Vagina (tissue), 2 donors: ENCODE measurements around the gene MEF2C.

Source experiments
- CTCF ChIP-seq, 3 experiments: fragments of 450-650 bp in 2 of 3; fragments of 200-600 bp in 1 of 3; sonication (generic) in 1 of 3; IDR thresholded peaks; one replicate each; pipeline ENCODE4 v1.5.1; 2017 to 2019; ENCODE audit warnings: antibody characterized with exemption in 3 of 3, mild to moderate bottlenecking in 2 of 3, moderate library complexity in 2 of 3
- POLR2A ChIP-seq, 2 donors: fragments of 450-650 bp; IDR thresholded peaks; one replicate each; pipeline ENCODE4 v1.6.1; 2017; ENCODE audit warnings: antibody characterized with exemption in 2 of 2, mild to moderate bottlenecking in 2 of 2, moderate library complexity in 2 of 2
- POLR2AphosphoS5 ChIP-seq, 2 donors: sonication (generic); formaldehyde crosslinking; IDR thresholded peaks; one replicate each; pipeline ENCODE4 v1.9.0; 2017; ENCODE audit warnings: antibody characterized with exemption in 2 of 2, mild to moderate bottlenecking in 2 of 2, low read depth in 1 of 2; ENCODE audit not compliant: insufficient read depth in 1 of 2

GRCh38 chr5:88688156-88688983, 194.6 kb downstream of the MEF2C start:
- no peak for TF ChIP-seq POLR2A (IDR thresholded peaks at IDR 0.05)
- TF ChIP-seq CTCF (IDR thresholded peaks at IDR 0.05), result no peak
- no peak for TF ChIP-seq POLR2AphosphoS5 (IDR thresholded peaks at IDR 0.05; ENCODE audit: insufficient read depth in 1 of 2, low read depth in 1 of 2)
